GM12878 (cell line): ENCODE data around the gene CFAP52. TPM values are rescaled to one million over a fixed set of nuclear protein-coding genes. Genes with fewer than 3 reads are reported as not detected.

Source experiments
- ATAC-seq: fragments of 200-7000 bp; cut with Tn5 transposase; 3 replicates; pipeline ENCODE4 v1.9.1; 2020; ENCODE audit warnings: mild to moderate bottlenecking, moderate library complexity
- BruUV-seq: library from RNA; stranded (reverse); fragments of 400-500 nt; replicated peaks from 2 replicates; lab custom pipeline; 2021; lab: Mats Ljungman, UMichigan
- CTCF ChIA-PET: fragments of 300-600 bp; sonication (Branson Sonifier 250); formaldehyde crosslinking; extraction: SDS; loops from one replicate; lab custom pipeline; 2021; ENCODE audit warnings: inconsistent platforms; lab: Yijun Ruan, JAX
- POLR2A ChIA-PET: fragments of 350-600 bp; formaldehyde crosslinking; extraction: SDS; loops from one replicate; lab custom pipeline; 2021; ENCODE audit warnings: inconsistent platforms; lab: Charles Lee
- RAD21 ChIA-PET: fragments of 300-600 bp; sonication (Branson Sonifier 250); formaldehyde crosslinking; loops from one replicate; lab custom pipeline; 2023; ENCODE audit warnings: antibody characterized with exemption; ENCODE audit not compliant: unreplicated experiment; lab: Charles Lee
- SMC1A ChIA-PET: fragments of 300-600 bp; sonication (Branson Sonifier 250); formaldehyde crosslinking; loops from one replicate; lab custom pipeline; 2023; ENCODE audit not compliant: unreplicated experiment, uncharacterized antibody; lab: Charles Lee
- DNase-seq: peaks from one replicate; pipeline ENCODE4 v3.0.0-alpha.2; 2011; ENCODE audit warnings: low read depth, low spot score
- FAIRE-seq: peaks from 3 replicates; lab custom pipeline; 2011; peaks lifted over from hg19 to GRCh38; lab: Jason Lieb, UNC
- H2AFZ ChIP-seq: 2 replicates; pipeline ENCODE4 v1.6.0; 2011; ENCODE audit warnings: low read depth, low read length, control low read depth; ENCODE audit not compliant: control insufficient read depth
- H3K27ac ChIP-seq: 2 replicates; pipeline ENCODE4 v1.5.1; 2011; ENCODE audit warnings: control low read depth; ENCODE audit not compliant: control insufficient read depth, insufficient read depth
- H3K27me3 ChIP-seq, 2 experiments: replicated peaks in 1 of 2; 2 replicates each; pipeline versions ENCODE4 v1.6.0 to v1.6.1; 2011; ENCODE audit warnings: low read length in 1 of 2; ENCODE audit not compliant: control insufficient read depth in 2 of 2, insufficient read depth in 2 of 2
- H3K36me3 ChIP-seq, 2 experiments: 2 replicates each; pipeline ENCODE4 v1.5.1; 2011; ENCODE audit warnings: low read length in 1 of 2; ENCODE audit not compliant: control insufficient read depth in 2 of 2, insufficient read depth in 2 of 2
- H3K4me1 ChIP-seq: 2 replicates; pipeline ENCODE4 v1.6.1; 2011; ENCODE audit warnings: mild to moderate bottlenecking, low read length, moderate library complexity, mixed read lengths; ENCODE audit not compliant: control insufficient read depth, insufficient read depth
- H3K4me2 ChIP-seq: 2 replicates; pipeline ENCODE4 v1.6.0; 2011; ENCODE audit warnings: control low read depth; ENCODE audit not compliant: control insufficient read depth, insufficient read depth
- H3K4me3 ChIP-seq: fragments of 200-600 bp; sonication (generic); 2 replicates; pipeline ENCODE4 v1.5.1; 2016
- H3K79me2 ChIP-seq: 2 replicates; pipeline ENCODE4 v1.6.0; 2011; ENCODE audit warnings: low read length; ENCODE audit not compliant: control insufficient read depth, insufficient read depth
- H3K9ac ChIP-seq: 2 replicates; pipeline ENCODE4 v1.8.0; 2011; ENCODE audit warnings: low read length, control low read depth, mixed read lengths; ENCODE audit not compliant: control insufficient read depth, insufficient read depth
- H3K9me3 ChIP-seq: replicated peaks from 3 replicates; pipeline ENCODE4 v1.5.1; 2011; ENCODE audit warnings: mild to moderate bottlenecking, low read length; ENCODE audit not compliant: control insufficient read depth, insufficient read depth
- H4K20me1 ChIP-seq: 2 replicates; pipeline ENCODE4 v1.6.0; 2011; ENCODE audit not compliant: control insufficient read depth, insufficient read depth
- BMI1 ChIP-seq: fragments of 450-650 bp; IDR thresholded peaks from 2 replicates; pipeline ENCODE4 v1.6.1; 2016; ENCODE audit warnings: mild to moderate bottlenecking, moderate library complexity, borderline replicate concordance
- IKZF1 ChIP-seq: fragments of 450-650 bp; conservative IDR thresholded peaks from 2 replicates; pipeline ENCODE4 v1.6.1; 2017; ENCODE audit warnings: antibody characterized with exemption, mild to moderate bottlenecking
- JUNB ChIP-seq: IDR thresholded peaks from 2 replicates; pipeline ENCODE4 v1.6.1; 2016; ENCODE audit warnings: antibody characterized with exemption, mild to moderate bottlenecking
- JUND ChIP-seq: IDR thresholded peaks from 2 replicates; pipeline ENCODE4 v1.6.1; 2012; ENCODE audit warnings: low read depth, mild to moderate bottlenecking, low read length, improper control_type of control experiment, moderate library complexity
- NBN ChIP-seq: fragments of 450-650 bp; IDR thresholded peaks from 2 replicates; pipeline ENCODE4 v1.6.1; 2016
- NFYB ChIP-seq: IDR thresholded peaks from 2 replicates; pipeline ENCODE4 v1.6.1; 2011; ENCODE audit warnings: low read depth, mild to moderate bottlenecking, low read length, improper control_type of control experiment, moderate library complexity; ENCODE audit not compliant: insufficient read depth
- PAX8 ChIP-seq: fragments of 450-650 bp; IDR thresholded peaks from 2 replicates; pipeline ENCODE4 v1.6.1; 2017; ENCODE audit warnings: mild to moderate bottlenecking, moderate library complexity
- POLR2A ChIP-seq: IDR thresholded peaks from 2 replicates; pipeline ENCODE4 v1.6.1; 2011; ENCODE audit warnings: low read depth, mild to moderate bottlenecking, low read length
- SMAD1 ChIP-seq: fragments of 450-650 bp; IDR thresholded peaks from 2 replicates; pipeline ENCODE4 v1.6.1; 2018; ENCODE audit warnings: mild to moderate bottlenecking, low read depth; ENCODE audit not compliant: partially characterized antibody
- SMARCA5 ChIP-seq: fragments of 450-650 bp; IDR thresholded peaks from 2 replicates; pipeline ENCODE4 v1.6.1; 2017; ENCODE audit warnings: mild to moderate bottlenecking
- SP1 ChIP-seq: IDR thresholded peaks from one replicate; pipeline ENCODE4 v1.6.1; 2011; ENCODE audit warnings: low read depth, low read length
- TCF12 ChIP-seq: IDR thresholded peaks from 2 replicates; pipeline ENCODE4 v1.6.1; 2011; ENCODE audit warnings: low read depth, mild to moderate bottlenecking, low read length
- TCF7 ChIP-seq: IDR thresholded peaks from 2 replicates; pipeline ENCODE4 v1.6.1; 2014; ENCODE audit warnings: antibody characterized with exemption, borderline replicate concordance
- WGBS: methylation state at CpG from one replicate; pipeline ENCODE4 v1.1.6; 2016; ENCODE audit warnings: low lambda C conversion rate; ENCODE audit not compliant: insufficient replicate concordance, insufficient coverage; ENCODE audit errors: missing lambda C conversion rate; 5-methylcytosine and 5-hydroxymethylcytosine counted together
- in situ Hi-C: fragments of 300-500 bp; cut with MboI; formaldehyde crosslinking; loops from 9 replicates; pipeline ENCODE4 v1.14.3; 2018; ENCODE audit warnings: mixed read lengths
- intact Hi-C: fragments of 100-400 bp; cut with micrococcal nuclease; formaldehyde crosslinking; loops from one replicate; pipeline ENCODE4 v1.14.2; 2022; ENCODE audit not compliant: unreplicated experiment
- polyA plus RNA-seq, 11 experiments: library from polyadenylated mRNA; depleted of rRNA in 4 of 11; unstranded in 6 of 11; stranded (reverse) in 5 of 11; fragments of >200 nt; fragmentation: Nextera tagmentation in 4 of 11; fragmentation: Illumina TruSeq in 1 of 11; extraction: Ambion mirVana in 4 of 11; extraction: Trizol in 1 of 11; gene quantifications; 1 replicate in 1 of 11; 2 replicates in 10 of 11; pipeline versions ENCODE4 v1.2.1 to v1.2.3, GENCODE V29; 2011 to 2016; ENCODE audit warnings: inconsistent platforms in 2 of 11, missing spikeins in 2 of 11, low read depth in 1 of 11
- total RNA-seq, 4 experiments: library from RNA; depleted of rRNA in 3 of 4; stranded (reverse); fragments of >200 nt in 3 of 4; fragmentation: Illumina TruSeq in 1 of 4; extraction: Trizol in 1 of 4; gene quantifications; 2 replicates each; pipeline versions ENCODE4 v1.2.1 to v1.2.3, GENCODE V29; 2013 to 2021
- TF ChIP-seq, protein P1 (sequence below): fragments of 450-650 bp; IDR thresholded peaks from 2 replicates; pipeline ENCODE4 v1.6.1; 2016; ENCODE audit warnings: mild to moderate bottlenecking
- TF ChIP-seq, protein P2 (sequence below): fragments of 450-650 bp; IDR thresholded peaks from 2 replicates; pipeline ENCODE4 v1.6.1; 2017; ENCODE audit warnings: antibody characterized with exemption, mild to moderate bottlenecking, moderate library complexity
- TF ChIP-seq, protein P3 (sequence below): IDR thresholded peaks from 2 replicates; pipeline ENCODE4 v1.6.1; 2011; ENCODE audit warnings: low read depth, mild to moderate bottlenecking, low read length, moderate library complexity, borderline replicate concordance; ENCODE audit errors: extremely low read depth

The CFAP52 gene
- total and polyA plus RNA-seq, 10 of the 15 experiments (the other 5 are each of a cell fraction or from before 2014, with no cell fraction given) = 0.05 to 0.14 TPM; not detected in 8

DNA sequence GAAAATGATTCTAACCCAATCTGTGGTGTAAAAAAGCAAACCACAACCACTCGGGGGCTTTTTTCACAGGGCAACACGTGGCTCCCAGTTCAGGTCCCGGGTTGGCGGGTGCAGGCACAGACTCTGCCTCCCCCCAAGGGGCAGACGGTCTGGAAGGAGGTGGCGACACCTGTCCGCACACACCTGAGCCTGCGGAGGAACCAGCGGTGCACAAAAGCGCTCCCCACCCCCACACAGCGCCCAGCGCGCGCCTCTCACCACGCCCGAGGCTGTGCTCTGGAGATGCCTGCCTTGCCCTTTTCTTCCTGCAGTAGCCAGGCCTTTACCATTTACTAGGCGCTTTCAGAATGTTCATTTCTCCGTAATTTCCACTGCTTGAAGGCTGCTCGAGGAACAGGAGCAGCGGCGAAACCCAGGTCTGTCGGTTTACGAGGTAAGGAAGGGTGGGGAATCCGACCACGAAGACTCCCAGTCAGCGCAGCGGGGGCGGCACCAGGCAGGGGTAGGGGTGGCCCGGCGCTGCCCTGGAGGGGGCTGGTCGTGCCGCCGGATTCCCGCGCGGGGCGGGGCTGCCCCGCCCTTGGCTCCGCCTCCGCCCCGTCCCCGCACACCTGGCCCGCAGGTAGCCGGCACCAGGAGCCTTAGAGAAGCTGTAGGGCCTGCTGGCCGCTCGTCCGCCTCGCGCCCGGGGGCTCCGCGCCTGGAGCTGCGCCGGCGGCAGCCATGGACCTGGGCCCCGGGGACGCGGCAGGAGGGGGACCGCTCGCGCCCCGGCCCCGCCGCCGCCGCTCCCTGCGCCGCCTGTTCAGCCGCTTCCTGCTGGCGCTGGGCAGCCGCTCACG, 68.7 kb downstream of the CFAP52 start, which contains the start of gene USP43 (continued):
- TF ChIP-seq JUND (no peak), SP1 (no peak), BMI1 (no peak), SMAD1 (no peak), NFYB (no peak), TCF7 (no peak)

DNA sequence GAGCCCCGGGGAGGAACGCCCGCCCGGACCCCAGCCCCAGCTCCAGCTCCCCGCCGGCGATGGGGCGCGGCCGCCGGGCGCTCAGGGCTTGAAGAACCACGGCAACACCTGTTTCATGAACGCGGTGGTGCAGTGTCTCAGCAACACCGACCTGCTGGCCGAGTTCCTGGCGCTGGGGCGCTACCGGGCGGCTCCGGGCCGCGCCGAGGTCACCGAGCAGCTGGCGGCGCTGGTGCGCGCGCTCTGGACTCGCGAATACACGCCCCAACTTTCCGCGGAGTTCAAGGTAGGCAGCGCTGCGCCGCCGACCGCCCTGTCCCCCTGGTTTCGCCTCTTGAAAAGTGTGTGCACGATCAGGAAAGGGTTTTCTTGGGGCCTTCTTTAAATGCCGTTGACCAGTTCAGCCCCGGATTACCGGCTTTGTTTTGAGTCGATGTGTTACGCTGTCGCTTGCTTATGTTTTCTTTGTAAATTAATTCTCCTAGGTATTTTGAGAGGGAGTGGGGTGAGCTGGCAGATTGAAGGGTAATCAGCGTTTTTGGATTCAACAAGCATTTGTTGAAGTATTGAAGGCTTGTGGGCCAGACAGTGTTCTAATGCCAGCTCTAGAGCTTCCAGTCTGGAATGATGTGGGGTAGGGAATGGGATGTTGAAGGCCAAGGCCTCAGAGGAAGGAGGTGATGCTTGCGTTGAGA, 69.6 kb downstream of the CFAP52 start:
- CTCF ChIA-PET = no interaction called here
- no peak overlapping the region; the same call in 1 of the 2 replicates for H2AFZ ChIP-seq
- intact Hi-C loops = no loop called here
- H3K4me1 ChIP-seq = peaks cover 4% of the 10 kb centered on the region; the same call in 1 of the 2 replicates
- FAIRE-seq (no peak), ATAC-seq (no peak), DNase-seq (no peak)
- H3K27ac ChIP-seq = no peak overlapping the region
- no TSS peak for BruUV-seq
- no peaks in the 10 kb centered on the region for H4K20me1 ChIP-seq
- H3K4me2 ChIP-seq = peak overlapping the region; percentile 73; the same call in 1 of the 2 replicates
- no peaks in the 10 kb centered on the region for H3K36me3 ChIP-seq
- in situ Hi-C loops = no loop called here
- POLR2A ChIA-PET = no interaction called here
- no peaks in the 10 kb centered on the region for H3K9me3 ChIP-seq
- no peaks in the 10 kb centered on the region for H3K79me2 ChIP-seq
- SMC1A ChIA-PET = no interaction called here
- RAD21 ChIA-PET = no interaction called here
- H3K4me3 ChIP-seq = no peak overlapping the region; the same call in 1 of the 2 replicates
- WGBS = 6% methylated on average over 36 of the region's 51 CpGs
- H3K9ac ChIP-seq = no peak overlapping the region
- peaks cover 2 to 4% of the 10 kb centered on the region in 2 experiments for H3K27me3 ChIP-seq
- TF ChIP-seq, protein P1, sequence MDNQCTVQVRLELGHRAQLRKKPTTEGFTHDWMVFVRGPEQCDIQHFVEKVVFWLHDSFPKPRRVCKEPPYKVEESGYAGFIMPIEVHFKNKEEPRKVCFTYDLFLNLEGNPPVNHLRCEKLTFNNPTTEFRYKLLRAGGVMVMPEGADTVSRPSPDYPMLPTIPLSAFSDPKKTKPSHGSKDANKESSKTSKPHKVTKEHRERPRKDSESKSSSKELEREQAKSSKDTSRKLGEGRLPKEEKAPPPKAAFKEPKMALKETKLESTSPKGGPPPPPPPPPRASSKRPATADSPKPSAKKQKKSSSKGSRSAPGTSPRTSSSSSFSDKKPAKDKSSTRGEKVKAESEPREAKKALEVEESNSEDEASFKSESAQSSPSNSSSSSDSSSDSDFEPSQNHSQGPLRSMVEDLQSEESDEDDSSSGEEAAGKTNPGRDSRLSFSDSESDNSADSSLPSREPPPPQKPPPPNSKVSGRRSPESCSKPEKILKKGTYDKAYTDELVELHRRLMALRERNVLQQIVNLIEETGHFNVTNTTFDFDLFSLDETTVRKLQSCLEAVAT = no peak
- TF ChIP-seq BMI1 (no peak), JUNB (no peak), NBN (no peak), POLR2A (no peak), PAX8 (no peak), SMARCA5 (no peak), TCF12 (no peak), IKZF1 (no peak)
- TF ChIP-seq, protein P2, sequence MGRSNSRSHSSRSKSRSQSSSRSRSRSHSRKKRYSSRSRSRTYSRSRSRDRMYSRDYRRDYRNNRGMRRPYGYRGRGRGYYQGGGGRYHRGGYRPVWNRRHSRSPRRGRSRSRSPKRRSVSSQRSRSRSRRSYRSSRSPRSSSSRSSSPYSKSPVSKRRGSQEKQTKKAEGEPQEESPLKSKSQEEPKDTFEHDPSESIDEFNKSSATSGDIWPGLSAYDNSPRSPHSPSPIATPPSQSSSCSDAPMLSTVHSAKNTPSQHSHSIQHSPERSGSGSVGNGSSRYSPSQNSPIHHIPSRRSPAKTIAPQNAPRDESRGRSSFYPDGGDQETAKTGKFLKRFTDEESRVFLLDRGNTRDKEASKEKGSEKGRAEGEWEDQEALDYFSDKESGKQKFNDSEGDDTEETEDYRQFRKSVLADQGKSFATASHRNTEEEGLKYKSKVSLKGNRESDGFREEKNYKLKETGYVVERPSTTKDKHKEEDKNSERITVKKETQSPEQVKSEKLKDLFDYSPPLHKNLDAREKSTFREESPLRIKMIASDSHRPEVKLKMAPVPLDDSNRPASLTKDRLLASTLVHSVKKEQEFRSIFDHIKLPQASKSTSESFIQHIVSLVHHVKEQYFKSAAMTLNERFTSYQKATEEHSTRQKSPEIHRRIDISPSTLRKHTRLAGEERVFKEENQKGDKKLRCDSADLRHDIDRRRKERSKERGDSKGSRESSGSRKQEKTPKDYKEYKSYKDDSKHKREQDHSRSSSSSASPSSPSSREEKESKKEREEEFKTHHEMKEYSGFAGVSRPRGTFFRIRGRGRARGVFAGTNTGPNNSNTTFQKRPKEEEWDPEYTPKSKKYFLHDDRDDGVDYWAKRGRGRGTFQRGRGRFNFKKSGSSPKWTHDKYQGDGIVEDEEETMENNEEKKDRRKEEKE = no peak
- TF ChIP-seq, protein P3, sequence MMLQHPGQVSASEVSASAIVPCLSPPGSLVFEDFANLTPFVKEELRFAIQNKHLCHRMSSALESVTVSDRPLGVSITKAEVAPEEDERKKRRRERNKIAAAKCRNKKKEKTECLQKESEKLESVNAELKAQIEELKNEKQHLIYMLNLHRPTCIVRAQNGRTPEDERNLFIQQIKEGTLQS = no peak
